Keratinocyte (primary cell): Measurements from ENCODE around the gene ARRDC3.

Experiments used
- CTCF ChIP-seq, 3 experiments: IDR thresholded peaks in 1 of 3; conservative IDR thresholded peaks in 1 of 3; optimal IDR thresholded peaks in 1 of 3; 2 replicates in 2 of 3; 3 replicates in 1 of 3; pipeline versions ENCODE3 to v1.5.1; 2011; ENCODE audit warnings: low read length in 3 of 3, mild to moderate bottlenecking in 3 of 3, moderate library complexity in 2 of 3, control low read depth in 1 of 3, inconsistent platforms in 1 of 3; ENCODE audit not compliant: insufficient read depth in 2 of 3; ENCODE audit errors: extremely low read depth in 1 of 3
- EZH2 ChIP-seq: IDR thresholded peaks from one replicate; pipeline ENCODE4 v1.6.1; 2012; ENCODE audit warnings: inconsistent platforms, mild to moderate bottlenecking, low read length, moderate library complexity

- TF ChIP-seq CTCF (optimal IDR thresholded peaks at IDR 0.05 in 1 of 3, IDR thresholded peaks at IDR 0.05 in 1 of 3, conservative IDR thresholded peaks at IDR 0.05 in 1 of 3; ENCODE audit: extremely low read depth in 1 of 3, insufficient read depth in 2 of 3, low read length in 3 of 3) (no peak), EZH2 (no peak)
Measured at GRCh38 chr5:91379246-91379913, 3.7 kb downstream of the ARRDC3 start.
